HG02852 (cell line): ENCODE data around the gene ADA.

Experiments used
- ATAC-seq: cut with Tn5 transposase; IDR thresholded peaks from one replicate; pipeline ENCODE4 v1.9.1; 2021; ENCODE audit warnings: mild to moderate bottlenecking, moderate library complexity; ENCODE audit not compliant: unreplicated experiment

ADA gene

GRCh38 chr20:44625361-44625760 lies 26.1 kb downstream of the ADA start:
- ATAC-seq, result no peak

- no peak for ATAC-seq
Measured at GRCh38 chr20:44624743-44625271, 26.7 kb downstream of the ADA start.

GRCh38 chr20:44624152-44624551 lies 27.3 kb downstream of the ADA start:
- ATAC-seq, result no peak

GRCh38 chr20:44622501-44623270 lies 28.8 kb downstream of the ADA start:
- no peak for ATAC-seq

- ATAC-seq, result no peak
Measured at GRCh38 chr20:44621939-44622338, 29.6 kb downstream of the ADA start.

GRCh38 chr20:44621325-44621724 lies 30.2 kb downstream of the ADA start:
- ATAC-seq, result no peak

- ATAC-seq, result no peak
Measured at GRCh38 chr20:44620030-44620429, 31.5 kb downstream of the ADA start.

GRCh38 chr20:44619294-44619693 lies 32.2 kb downstream of the ADA start:
- ATAC-seq, result no peak

- ATAC-seq, result no peak
Measured at GRCh38 chr20:44618318-44618731, 33.2 kb downstream of the ADA start.

- no peak for ATAC-seq
Measured at GRCh38 chr20:44616604-44616964, 34.9 kb downstream of the ADA start.

GRCh38 chr20:44615876-44616603 lies 35.5 kb downstream of the ADA start:
- no peak for ATAC-seq

- ATAC-seq, result no peak
Measured at GRCh38 chr20:44615169-44615791, 36.2 kb downstream of the ADA start.

GRCh38 chr20:44614525-44614924 lies 37.0 kb downstream of the ADA start:
- ATAC-seq, result no peak

GRCh38 chr20:44613575-44613974 lies 37.9 kb downstream of the ADA start:
- no peak for ATAC-seq

GRCh38 chr20:44610313-44610962 lies 41.1 kb downstream of the ADA start:
- no peak for ATAC-seq

- ATAC-seq, result peak; percentile 88
Measured at GRCh38 chr20:44609516-44610312, 41.8 kb downstream of the ADA start.

GRCh38 chr20:44609006-44609515 lies 42.4 kb downstream of the ADA start:
- no peak for ATAC-seq

GRCh38 chr20:44606725-44607441 lies 44.6 kb downstream of the ADA start:
- no peak for ATAC-seq

GRCh38 chr20:44603327-44603726 lies 48.2 kb downstream of the ADA start:
- ATAC-seq, result no peak

- no peak for ATAC-seq
Measured at GRCh38 chr20:44601801-44602204, 49.7 kb downstream of the ADA start.
